Bronchial epithelial cell (primary cell): ENCODE measurements around the gene RPL31. TPM values are rescaled to one million over a fixed set of nuclear protein-coding genes. Genes with fewer than 3 reads are reported as not detected.

Experiments
- DNase-seq: peaks from one replicate; pipeline ENCODE4 v3.0.0-alpha.2; 2010; ENCODE audit warnings: low read depth
- FAIRE-seq: peaks from 2 replicates; lab custom pipeline; 2011; peaks lifted over from hg19 to GRCh38; lab: Jason Lieb, UNC
- H3K27me3 ChIP-seq: 2 replicates; pipeline ENCODE4 v1.5.1; 2011; ENCODE audit warnings: low read length; ENCODE audit not compliant: control insufficient read depth, insufficient read depth
- H3K36me3 ChIP-seq: 2 replicates; pipeline ENCODE4 v1.5.1; 2011; ENCODE audit warnings: low read length; ENCODE audit not compliant: control insufficient read depth, insufficient read depth
- H3K4me3 ChIP-seq: 2 replicates; pipeline ENCODE4 v1.5.1; 2011; ENCODE audit warnings: mild to moderate bottlenecking, low read depth, low read length, control low read depth
- total RNA-seq: library from RNA; depleted of rRNA; stranded (reverse); fragments of >200 nt; gene quantifications from 2 replicates; pipeline ENCODE4 v1.2.1, GENCODE V29; 2014
- TF ChIP-seq, protein P1 (sequence below): IDR thresholded peaks from 2 replicates; pipeline ENCODE4 v1.5.1; 2011; ENCODE audit warnings: mild to moderate bottlenecking, moderate library complexity, low read length, control low read depth, inconsistent platforms; ENCODE audit not compliant: insufficient read depth, severe bottlenecking

RPL31 gene
- total RNA-seq, 1 donor from 2014 or later, result 2,143 TPM

DNA sequence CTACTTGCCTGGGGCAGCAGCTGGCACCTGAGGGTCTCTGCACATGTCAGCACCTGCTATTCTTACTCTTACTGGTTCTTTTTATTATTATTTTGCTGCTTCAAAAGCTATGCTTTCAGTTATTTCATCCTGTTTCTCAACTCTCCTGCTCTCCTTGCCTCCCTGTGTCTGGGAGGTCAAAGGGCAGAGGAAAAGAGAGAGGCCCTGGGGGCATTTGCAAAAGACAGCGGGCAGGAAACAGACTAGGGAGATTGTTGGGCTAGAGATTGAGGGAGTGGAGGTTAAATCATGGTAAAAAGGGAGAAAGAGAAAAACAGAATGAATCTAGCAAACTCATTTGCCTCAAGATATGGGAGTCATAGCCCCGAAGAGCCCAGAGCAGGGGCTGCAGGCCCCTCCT lies 21.1 kb upstream of the RPL31 start:
- TF ChIP-seq, protein P1, sequence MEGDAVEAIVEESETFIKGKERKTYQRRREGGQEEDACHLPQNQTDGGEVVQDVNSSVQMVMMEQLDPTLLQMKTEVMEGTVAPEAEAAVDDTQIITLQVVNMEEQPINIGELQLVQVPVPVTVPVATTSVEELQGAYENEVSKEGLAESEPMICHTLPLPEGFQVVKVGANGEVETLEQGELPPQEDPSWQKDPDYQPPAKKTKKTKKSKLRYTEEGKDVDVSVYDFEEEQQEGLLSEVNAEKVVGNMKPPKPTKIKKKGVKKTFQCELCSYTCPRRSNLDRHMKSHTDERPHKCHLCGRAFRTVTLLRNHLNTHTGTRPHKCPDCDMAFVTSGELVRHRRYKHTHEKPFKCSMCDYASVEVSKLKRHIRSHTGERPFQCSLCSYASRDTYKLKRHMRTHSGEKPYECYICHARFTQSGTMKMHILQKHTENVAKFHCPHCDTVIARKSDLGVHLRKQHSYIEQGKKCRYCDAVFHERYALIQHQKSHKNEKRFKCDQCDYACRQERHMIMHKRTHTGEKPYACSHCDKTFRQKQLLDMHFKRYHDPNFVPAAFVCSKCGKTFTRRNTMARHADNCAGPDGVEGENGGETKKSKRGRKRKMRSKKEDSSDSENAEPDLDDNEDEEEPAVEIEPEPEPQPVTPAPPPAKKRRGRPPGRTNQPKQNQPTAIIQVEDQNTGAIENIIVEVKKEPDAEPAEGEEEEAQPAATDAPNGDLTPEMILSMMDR, result no peak
- H3K36me3 ChIP-seq, result peaks cover 7% of the 10 kb centered on the region
- H3K4me3 ChIP-seq, result no peak overlapping the region
- DNase-seq (no peak), FAIRE-seq (no peak)
- no peaks in the 10 kb centered on the region for H3K27me3 ChIP-seq

DNA sequence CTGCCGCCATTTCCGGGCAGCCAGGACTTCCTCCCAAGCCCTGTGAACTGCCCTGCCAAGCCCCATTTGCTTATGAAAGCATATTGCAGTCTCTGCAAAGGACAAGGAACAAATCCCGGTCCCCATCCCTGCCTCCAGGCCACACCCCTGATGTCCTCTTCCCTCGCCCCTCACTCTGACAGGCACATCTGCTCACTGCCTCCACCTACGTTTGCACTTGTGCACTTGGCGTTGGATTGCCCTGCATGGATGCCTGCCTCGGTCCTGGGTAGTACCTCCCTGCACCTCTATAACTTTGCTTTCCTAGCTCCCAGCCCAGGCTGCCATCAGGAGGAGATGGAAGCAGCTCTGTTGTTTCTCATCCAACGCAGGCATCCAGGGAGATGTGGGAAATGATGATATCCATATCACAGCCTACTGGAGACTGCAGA lies 19.6 kb upstream of the RPL31 start:
- Histone ChIP-seq H3K4me3 (no peak overlapping the region), H3K27me3 (no peaks in the 10 kb centered on the region), H3K36me3 (peaks cover 3% of the 10 kb centered on the region)
- FAIRE-seq (peak; percentile 18), DNase-seq (no peak)
- TF ChIP-seq, protein P1, result no peak

DNA sequence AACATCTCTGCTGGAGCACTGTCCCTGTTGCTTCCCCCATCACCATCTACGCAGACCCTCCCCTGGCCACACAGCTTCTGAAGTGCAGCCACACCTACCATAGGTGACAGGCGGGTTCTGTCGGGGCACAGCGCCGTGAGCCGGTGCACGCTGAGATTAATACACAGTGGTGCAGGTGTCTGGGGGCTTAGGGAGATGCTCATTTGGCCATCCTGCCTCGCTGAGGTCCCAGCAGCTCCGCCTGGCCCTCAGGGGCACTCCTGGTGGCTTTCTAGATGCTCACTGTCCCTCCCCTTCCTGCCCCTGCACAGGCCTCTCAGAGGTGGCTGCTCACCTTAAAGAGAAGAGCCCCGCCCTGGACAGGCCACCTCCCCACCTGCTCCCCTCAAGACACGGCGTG lies 18.9 kb upstream of the RPL31 start:
- no peak for DNase-seq
- no peak for FAIRE-seq
- H3K4me3 ChIP-seq, result no peak overlapping the region
- no peaks in the 10 kb centered on the region for H3K27me3 ChIP-seq
- TF ChIP-seq, protein P1, result no peak
- H3K36me3 ChIP-seq, result peaks cover 2% of the 10 kb centered on the region

DNA sequence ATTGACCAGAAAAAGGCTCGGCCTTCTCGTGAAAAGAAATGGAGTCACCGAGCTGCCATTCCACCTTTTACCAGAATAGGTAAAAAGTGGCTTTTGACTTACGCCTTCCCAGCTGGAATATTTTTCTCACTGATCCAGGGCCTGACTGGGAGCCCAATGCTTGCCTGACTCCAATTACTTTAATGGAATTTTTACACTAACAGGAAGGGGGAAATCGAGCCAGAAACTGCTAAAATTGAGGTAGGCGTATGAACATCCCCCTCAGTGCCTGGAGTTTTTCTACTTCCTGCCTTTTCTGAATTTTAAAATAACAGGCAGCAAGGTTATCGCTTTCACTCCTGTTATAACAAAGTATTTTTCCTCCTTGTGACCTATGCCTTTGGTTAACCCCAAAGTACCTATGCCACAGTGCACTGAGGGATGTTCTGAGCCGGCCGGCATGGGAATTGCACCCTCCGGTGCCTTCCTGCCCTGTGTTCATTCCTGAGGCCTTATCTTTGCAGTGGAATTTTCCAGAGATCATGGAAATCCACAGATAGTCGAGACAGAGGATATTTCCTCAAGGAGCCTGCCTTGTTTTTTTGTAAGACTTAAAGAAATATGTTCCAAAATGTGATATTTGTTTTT lies 18.3 kb upstream of the RPL31 start:
- TF ChIP-seq, protein P1, result no peak
- H3K36me3 ChIP-seq, result peaks cover 2% of the 10 kb centered on the region
- H3K27me3 ChIP-seq, result no peaks in the 10 kb centered on the region
- FAIRE-seq (no peak), DNase-seq (no peak)
- no peak overlapping the region for H3K4me3 ChIP-seq

DNA sequence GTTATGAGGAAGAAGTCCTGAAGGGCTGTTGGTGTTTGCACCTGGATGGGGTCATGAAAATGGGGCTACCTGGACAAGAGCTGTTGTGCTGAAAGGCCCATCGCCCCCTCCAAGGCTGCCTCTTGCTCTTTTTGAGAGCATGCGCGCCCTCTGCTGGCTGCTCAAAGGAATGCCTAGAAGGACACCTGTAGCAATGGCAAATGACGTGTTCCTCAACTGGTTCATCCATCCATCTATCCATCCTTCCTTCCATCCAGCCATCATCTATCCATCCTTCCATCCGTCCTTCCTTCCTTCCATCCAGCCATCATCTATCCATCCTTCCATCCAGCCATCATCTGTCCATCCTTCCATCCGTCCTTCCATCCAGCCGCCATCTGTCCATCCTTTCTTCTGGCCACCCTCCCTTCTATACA lies 17.2 kb upstream of the RPL31 start:
- Histone ChIP-seq H3K36me3 (peaks cover 2% of the 10 kb centered on the region), H3K27me3 (no peaks in the 10 kb centered on the region), H3K4me3 (no peak overlapping the region)
- TF ChIP-seq, protein P1, result peak; percentile 95
- FAIRE-seq (peak; percentile 82), DNase-seq (peak; percentile 57)

DNA sequence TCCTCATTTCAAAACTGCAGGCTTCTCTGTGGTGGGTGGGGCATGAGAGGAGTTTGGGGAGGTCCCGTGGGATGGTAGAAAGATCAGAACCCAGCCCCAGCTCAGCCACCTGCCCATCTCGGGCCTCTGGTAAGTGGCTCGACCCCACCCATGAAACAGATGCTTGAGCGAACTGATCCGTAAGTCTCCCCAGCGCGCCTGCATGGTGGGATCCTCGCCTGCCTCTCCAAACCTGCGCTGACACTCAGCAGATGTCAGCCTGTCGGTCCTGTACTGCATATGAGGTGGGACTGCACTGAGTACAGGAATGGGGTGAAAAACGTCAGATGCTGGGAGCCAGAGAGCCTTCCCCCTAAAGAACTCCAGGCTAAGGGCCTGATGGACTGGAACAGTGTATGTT lies 15.9 kb upstream of the RPL31 start:
- FAIRE-seq (no peak), DNase-seq (no peak)
- TF ChIP-seq, protein P1, result no peak
- Histone ChIP-seq H3K4me3 (no peak overlapping the region), H3K36me3 (peaks cover 2% of the 10 kb centered on the region), H3K27me3 (no peaks in the 10 kb centered on the region)
